HG02885 (cell line): ENCODE measurements around the gene NUP153.
A peak's percentile ranks its signal among the peaks of the same experiment; 100 is the strongest.
"Not testable (repeated sequence)": the region's sequence is repeated elsewhere in the genome, so short reads cannot be mapped to it uniquely, and the experiment has no call there.

ENCODE experiments used
- ATAC-seq: cut with Tn5 transposase; IDR thresholded peaks from one replicate; pipeline ENCODE4 v1.9.1; 2021; ENCODE audit warnings: mild to moderate bottlenecking; ENCODE audit not compliant: unreplicated experiment, poor library complexity

Gene NUP153

DNA sequence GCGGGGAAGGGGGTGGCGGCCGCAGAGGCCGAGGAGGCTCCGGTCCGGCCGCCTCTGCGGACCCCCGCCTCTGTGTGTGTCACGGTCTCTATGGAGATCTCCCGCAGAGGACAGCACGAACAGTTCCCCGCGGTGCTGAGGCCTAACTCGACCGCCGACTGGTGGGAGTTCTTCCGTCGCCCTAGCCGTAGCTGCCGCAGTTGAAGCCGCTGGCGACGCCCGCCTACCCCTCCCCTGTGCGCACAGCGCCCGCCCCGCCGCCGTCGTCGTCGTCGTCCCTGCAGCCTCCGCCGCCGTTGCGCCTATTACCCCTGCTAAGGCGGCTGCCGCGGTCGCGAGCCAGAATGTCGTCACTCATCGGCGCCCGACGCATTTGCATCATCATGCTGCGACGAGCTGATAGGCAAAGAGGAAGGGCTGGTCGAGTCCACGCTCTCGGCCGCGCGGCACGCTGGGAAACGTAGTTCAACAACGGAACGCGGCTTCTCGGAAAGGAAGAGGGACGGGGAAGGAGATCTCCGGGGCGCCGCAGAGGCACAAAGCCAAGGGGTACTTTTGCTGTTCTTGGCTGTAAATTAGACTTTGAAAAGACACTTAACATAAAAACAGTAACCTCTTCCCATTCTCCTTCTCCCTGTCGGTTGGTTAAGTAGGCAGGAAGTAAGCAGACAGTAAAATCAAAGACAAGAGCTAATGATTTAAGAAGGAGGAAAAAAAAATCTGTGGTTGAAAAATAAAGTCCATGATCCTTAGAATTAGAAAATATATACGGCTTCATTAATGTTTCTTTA is at the start of gene NUP153:
NUP153 (minus strand) TSS at position 346 of the 791 bp plus-strand sequence. CDS start 538 bp downstream, outside the sequence.
- ATAC-seq: peak; percentile 73

DNA sequence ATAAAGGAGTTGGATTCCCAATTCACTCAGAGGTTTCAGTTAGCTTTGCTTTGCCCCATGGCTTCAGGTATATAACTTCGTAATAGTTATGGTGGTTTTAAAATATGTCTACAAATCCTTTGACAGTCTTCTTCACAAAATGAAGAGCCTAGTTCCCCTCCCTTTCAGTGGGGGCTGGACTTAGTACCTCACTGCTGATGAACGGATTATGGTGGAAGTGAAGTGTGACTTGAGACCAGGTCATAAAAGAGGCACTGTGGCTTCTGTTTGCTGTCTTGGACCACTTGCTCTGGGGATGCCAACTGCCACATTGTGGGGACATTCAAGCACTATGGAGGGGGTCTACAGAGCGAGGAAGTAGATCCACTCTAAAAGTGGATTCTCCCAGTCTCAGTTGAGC is 47.5 kb upstream of the NUP153 start:
- ATAC-seq: no peak

DNA sequence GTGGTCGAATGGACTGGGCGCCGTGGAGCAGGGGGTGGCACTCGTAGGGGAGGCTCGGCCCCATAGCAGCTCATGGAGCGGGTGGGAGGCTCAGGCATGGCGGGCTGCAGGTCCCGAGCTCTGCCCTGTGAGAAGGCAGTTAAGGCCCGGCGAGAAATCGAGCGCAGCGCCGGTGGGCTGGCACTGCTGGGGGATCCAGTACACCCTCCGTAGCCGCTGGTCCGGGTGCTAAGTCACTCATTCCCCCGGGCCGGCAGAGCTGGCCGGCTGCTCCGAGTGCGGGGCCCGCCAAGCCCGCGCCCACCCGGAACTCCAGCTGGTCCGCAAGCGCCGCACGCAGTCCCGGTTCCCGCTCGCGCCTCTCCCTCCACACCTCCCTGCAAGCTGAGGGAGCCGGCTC is 38.6 kb upstream of the NUP153 start:
- not testable (repeated sequence) for ATAC-seq

DNA sequence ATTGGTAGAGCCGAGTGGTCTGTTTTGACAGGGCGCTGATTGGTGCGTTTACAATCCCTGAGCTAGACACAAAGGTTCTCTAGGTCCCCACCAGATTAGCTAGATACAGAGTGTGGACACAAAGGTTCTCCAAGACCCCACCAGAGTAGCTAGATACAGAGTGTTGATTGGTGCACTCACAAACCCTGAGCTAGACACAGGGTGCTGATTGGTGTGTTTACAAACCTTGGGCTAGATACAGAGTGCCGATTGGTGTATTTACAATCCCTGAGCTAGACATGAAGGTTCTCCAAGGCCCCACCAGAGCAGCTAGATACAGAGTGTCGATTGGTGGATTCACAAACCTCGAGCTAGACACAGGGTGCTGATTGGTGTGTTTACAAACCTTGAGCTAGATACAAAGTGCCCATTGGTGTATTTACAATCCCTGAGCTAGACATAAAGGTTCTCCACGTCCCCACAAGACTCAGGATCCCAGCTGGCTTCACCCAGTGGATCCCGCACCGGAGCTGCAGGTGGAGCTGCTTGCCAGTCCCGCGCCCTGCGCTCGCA is 38.1 kb upstream of the NUP153 start:
- ATAC-seq: not testable (repeated sequence)

DNA sequence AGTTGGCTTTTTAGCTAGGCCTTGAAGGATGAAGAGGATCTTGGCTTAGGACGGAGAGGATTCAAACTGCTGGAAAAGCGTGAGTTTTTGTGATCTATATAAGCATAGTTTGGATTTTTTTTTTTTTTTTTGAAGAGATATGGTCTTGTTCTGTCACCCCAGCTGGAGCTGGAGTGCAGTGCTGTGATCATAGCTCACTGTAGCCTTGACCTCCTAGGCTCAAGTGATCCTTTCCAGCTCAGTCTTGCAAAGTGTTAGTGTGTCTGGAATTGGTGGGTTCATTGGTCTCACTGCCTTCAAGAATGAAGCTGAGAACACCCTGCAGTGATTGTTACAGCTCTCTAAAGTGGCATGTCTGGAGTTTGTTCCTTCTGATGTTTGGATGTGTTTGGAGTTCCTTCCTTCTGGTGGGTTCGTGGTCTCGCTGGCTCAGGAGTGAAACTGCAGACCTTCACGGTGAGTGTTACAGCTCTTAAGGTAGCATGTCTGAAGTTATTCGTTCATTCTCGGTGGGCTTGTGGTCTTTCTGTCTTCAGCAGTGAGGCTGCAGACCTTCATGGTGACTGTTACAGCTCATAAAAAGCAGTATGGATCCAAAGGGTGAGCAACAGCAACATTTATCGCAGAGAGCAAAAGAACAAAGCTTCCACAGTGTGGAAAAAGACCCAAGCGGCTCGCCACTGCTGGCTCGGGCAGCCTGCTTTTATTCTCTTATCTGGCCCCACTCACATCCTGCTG is 37.5 kb upstream of the NUP153 start:
- ATAC-seq: no peak

DNA sequence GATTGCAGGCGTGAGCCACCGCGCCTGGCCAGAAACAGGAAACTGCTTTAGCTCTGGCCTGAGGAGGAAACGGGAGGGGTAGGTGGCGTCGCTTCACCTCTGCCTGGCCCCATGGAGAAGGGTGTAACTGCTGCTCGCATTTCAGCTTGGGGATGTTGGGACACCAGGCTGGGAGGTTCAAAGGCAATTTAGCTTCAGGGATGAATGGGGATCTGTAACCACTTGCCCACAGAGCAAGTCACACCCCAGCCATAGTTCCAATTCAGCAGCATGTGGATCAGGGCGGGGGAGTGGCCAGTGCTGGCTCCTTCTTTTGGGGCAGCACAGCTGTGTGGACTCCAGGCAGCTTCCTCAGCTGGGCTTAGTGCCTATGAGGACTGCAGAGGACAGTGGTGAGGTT is 34.8 kb upstream of the NUP153 start:
- ATAC-seq: no peak

DNA sequence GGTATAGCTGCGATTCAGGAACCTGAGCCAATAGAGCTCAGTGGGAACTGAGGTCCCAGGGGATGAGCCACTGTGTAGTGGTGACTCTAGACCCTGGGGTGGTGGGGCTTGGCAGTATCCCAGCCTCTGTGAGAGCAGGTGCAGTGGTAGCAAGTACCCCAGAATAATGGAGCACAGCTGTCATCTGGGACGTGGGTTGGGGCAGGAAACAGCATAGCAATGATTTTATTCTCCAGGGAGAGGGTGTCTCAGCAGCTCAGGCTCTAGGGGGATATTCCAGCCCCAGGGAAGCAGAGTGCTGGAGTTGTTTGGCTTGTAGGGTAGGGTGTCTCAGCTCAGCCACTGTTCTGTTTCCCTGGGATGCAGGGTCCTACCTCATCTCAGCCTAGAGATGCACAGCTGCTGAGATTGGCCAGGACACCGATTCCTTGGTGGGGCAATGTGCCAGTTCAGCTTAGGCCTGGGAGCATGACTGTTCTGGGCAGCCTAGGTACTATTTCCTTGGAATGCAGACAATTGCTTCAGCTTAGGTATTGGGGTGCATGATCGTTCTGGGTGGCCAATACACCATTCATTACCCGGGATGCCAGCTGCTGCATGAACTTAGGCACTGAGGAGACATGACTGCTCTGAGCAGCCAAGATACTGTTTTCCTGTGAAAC is 34.0 kb upstream of the NUP153 start:
- ATAC-seq: no peak

DNA sequence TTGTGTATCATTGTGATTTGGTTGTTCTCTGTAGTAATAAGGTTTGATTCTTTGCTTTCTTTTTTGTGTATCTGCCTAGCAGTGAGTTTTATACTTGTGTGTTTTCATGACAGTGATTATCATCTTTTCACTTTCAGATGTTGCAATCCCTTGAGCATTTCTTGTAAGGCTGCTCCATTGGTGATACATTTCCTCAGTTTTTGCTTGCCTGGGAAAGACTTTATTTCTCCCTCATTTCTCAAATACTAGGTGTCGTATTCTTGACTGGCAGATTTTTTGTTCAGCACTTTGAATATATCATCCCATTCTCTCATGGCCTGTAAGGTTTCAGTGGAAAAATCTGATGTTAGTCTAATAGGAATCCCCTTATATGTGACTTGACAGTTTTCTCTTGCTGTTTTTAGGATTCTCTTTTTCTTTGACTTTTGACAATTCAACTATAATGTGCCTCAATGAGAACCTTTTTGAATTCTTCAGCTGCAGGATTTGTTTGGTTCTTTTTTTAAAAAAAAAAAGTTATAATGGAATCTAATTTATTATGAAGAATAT is 31.1 kb upstream of the NUP153 start:
- ATAC-seq: no peak

DNA sequence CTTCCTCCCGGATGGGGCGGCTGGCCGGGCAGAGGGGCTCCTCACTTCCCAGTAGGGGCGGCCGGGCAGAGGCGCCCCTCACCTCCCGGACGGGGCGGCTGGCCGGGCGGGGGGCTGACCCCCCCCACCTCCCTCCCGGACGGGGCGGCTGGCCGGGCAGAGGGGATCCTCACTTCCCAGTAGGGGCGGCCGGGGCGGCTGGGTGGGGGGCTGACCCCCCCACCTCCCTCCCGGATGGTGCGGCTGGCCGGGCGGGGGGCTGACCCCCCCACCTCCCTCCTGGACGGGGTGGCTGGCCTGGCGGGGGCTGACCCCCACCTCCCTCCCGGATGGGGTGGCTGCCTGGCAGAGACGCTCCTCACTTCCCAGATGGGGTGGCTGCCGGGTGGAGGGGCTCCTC is 28.6 kb upstream of the NUP153 start:
- not testable (repeated sequence) for ATAC-seq

DNA sequence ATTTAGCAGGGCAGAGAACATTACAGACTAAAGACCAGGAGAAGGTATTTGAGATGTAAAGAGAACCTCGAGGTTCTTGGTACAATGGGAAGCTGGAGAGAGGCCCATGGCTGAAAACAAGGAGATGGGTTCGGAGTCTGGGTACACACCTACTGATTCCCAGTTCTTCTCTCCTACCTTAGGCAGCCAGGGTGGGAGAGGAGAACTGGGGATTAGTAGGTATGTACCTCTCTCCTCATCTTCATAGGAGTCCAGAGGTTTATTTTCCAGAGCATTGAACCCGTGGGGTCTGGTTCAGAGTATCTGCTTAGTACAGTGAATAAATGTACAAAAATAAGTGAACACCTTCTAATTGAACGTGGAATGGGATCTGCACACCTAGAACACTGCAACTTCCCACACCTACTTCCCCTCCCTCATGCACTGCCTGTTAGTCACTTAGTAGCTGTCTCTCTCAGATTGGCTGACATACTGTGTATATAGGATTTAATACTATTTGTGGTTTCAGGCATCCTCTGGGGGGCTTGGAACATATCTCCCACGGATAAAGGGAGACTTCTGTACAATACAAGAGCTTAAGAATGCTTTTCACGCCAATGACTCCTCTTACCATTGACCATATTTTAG is 23.5 kb upstream of the NUP153 start:
- ATAC-seq: no peak

DNA sequence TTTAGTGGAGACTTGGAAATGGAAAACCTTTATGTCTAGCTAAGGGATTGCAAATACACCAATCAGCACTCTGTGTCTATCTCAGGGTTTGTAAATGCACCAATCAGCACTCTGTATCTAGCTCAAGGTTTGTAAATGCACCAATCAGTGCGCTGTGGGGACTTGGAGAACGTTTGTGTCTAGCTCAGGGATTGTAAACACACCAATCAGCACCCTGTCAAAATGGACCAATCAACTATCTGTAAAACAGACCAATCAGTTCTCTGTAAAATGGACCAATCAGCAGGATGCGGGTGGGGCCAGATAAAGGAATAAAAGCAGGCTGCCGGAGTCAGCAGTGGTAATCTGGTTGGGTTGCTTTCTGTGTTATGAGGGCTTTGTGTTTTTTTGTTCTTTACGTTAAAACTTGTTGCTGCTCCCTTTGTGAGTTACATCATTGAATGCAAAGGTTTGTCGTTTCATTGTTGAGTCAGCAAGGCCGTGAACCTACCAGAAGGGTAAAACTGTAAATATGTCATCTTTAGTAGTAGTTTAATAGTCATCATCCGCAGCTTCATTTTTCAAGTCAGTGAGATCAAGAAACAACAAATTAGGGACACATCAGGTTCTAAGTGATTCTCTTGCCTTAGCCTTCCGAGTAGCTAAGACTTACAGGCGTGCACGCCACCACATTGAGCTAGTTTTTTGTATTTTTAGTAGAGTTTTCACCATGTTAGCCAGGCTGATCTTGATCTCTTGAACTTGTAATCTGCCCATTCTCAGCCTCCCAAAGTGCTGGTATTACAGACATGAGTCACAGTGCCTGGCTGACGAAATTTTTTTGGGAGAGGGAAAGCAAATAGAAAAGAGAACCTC is 22.7 kb upstream of the NUP153 start:
- ATAC-seq: no peak

DNA sequence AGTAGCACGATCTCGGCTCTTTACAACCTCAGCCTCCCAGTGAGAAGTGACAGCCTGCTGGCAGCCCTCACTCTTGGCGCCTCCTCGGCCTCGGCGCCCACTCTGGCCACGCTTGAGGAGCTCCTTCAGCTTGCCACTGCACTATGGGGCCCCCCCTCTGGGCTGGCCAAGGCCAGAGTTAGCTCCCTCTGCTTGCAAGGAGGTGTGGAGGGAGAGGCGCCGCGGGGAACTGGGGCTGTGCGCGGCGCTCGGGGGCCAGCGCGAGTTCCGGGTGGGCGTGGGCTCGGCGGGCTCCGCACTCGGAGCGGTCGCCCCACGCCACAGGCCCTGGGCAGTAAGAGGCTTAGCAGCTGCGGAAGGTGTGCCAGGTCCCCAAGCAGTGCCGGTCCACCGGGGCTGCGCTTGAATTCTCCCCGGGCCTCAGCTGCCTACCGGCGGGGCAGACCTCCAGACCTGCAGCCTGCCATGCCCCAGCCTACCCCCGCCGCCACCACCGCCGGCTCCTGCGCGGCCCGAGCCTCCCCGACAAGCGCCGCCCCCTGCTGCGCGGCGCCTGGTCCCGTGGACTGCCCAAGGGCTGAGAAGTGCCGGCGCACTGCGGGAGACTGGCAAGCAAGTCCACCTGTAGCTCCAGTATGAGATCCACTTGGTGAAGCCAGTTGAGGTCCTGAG is 22.0 kb upstream of the NUP153 start:
- ATAC-seq: no peak

DNA sequence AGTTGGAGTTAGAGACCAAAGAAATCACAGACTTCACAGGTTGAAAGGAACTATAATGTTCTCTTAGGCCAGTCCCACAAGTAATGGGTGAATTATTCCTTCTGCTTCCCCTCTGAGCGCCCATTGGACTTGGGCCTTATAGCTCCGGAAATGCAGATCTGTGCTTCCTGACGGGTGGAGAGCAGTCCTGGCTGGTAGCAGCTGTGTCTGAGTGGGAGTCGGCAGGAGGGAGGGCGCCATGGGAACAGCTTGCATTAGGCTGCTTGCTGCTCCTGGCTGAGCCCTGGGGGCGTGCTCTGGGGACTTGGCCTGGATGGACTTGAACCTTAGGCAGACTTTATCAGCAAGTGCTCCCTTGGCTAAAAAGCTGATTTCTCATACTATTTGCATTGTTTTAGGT is 18.4 kb upstream of the NUP153 start:
- ATAC-seq: no peak

DNA sequence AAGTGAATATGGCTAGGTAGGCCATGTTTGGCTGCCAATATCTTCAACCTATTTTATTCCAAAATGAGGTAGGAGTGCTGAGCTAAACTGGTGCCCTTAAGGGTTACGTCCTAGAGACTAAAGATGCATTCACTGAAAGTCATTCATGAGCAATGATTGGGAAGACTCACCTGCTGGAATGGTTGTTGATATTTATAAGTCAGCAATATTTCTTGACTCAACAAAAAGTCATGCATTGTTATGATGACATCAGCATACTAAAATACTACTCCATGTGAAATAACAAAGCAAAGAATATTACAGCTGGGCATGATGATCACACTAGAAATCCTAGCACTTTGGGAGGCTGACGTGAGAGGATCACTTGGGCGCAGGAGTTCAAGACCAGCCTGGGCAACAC is 17.6 kb upstream of the NUP153 start:
- ATAC-seq: no peak

DNA sequence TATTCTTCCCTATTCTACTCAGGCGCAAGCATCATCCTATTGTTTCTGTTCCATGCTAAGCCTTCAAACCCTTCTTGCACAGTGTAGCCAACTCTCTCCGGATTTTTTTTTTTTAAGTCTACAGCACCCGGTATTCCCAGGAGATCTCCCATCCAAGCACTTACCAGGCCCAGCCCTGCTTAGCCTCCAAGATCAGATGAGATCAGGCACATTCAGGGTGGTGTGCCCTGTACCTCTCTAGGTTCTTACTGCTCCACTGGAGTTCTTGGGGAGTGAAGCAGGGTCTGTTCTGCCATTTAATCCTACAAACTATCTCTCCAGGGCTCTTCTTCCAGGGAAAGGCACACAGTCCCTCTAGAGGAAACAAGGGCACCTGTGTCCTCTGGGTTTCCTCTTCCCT is 14.9 kb upstream of the NUP153 start:
- ATAC-seq: no peak

DNA sequence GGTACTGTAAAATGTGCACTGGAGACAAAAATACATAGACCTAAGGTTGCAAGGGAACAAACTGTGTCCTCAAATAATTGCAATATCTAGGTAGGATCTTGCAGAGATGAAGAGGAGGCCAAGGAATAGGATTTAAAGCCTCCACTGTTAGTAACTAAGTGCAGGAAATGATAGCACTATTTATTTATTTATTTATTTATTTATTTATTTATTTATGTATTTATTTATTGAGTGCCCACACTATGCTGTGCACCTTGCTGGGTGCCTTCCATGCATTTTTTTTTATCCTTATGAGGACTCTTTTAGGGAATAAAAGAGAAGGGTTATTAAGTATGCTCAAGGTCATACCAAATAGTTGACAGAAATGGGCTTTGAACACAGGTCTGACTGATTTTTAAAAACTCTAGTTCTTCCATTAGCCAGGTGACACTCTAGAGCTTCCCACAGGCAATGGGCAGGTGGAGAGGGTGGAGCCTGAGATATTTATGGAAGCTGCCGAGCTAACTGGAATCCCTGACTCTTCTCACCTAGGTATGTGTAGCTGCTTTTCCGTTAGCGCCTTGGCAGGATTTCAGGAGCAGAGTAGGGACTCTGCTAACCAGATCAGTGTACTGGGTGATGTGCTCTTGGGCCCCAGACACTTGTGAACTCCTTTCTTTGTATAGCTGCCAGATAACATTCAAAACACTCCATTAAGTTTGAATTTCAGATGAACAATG is 12.8 kb upstream of the NUP153 start:
- ATAC-seq: no peak

DNA sequence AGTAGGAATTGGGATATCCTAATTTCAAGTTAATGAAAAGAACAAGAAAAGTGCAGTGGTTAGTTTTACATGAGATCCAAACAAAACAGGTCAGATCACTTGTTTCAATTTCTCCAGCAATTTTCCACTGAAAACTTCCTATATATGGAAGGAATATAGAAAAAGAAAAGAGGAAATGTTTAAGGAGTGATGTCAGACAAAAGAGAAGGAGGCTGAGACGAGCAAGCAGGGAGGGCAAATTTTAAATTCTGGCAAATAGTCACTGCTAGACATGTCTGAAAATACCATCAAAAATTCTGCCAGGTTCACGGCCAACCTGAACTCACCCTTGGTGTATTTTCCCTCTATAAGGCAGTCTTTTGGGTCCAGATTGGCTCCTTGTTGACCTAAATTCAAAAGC is 9.5 kb upstream of the NUP153 start:
- ATAC-seq: no peak
